NCI-H69 (cell line): ENCODE results near the gene PPIL1.

Experiments
- DNase-seq: peaks from one replicate; lab custom pipeline; 2025; lab: John Stamatoyannopoulos, UW

Gene PPIL1

DNA sequence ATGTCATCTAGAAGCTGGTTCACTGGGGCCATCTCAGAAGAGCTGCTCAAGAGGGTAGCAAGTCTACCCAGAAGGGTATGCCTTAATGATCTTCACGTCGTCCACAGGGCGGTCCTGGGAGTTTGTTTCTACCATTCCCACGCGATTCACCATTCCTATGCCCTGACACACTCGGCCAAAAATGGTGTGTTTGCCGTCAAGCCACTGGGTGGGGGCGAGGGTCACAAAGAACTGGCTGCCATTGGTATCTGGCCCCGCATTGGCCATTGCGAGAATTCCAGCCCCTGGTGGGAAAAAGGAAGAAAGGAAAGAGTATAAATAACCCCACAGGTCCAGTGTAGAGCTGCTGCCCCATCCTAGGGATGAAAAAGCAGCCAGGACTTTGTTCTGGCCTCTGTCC lies 18.9 kb downstream of the PPIL1 start:
- DNase-seq, result no peak

GRCh38 chr6:36853325-36853724 lies 21.3 kb downstream of the PPIL1 start:
- no peak for DNase-seq

DNA sequence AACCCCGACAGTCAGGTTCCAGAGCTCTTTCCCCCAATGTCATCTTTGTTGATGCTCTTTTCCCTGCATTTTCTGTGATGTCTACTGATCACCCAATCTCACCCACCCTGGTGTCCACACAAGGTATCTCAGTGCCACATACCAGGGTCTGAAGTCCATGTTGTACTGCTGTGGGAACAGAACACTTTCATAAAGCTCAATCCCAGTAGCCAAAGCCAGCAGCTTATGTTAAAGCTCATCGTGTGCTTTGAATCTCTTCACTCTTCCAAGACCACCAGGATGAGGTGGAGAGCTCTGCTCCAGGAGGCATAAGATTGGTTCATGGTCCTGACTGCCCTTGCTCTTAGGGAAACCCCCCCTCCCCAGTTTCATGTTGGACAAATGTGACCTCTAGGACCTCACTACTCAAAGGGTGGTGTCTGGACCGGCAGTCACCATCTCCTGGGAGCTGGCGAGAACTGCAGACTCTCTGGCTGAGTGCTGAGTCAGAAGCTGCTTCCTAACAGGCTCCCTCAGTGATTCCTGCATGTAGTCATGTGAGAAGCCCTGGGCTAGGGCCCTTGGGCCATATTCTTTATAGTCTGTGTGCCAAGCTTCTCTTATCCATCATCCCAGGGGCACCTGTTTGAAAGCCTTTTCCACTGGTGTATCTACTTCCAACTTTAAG lies 22.0 kb downstream of the PPIL1 start:
- DNase-seq, result no peak

DNA sequence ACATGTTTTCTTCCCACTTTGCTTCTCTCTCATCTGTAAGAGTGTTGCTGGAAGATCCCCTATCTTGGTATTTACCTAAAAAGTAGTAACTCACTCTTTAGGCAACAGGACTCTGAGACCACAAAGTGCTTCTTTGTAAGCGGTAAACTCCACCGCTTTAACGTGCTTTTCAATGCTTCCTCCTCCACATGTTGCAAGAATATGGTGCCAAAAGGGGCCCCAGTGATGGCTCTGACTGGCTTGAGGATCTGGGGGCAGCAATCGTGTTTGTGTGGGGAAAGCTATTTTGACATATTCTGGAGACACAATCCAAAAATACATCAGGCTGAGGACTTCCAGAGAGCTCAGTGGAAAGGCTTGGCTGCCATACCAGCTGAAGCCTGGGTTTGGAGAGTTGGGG lies 23.0 kb downstream of the PPIL1 start:
- no peak for DNase-seq

DNA sequence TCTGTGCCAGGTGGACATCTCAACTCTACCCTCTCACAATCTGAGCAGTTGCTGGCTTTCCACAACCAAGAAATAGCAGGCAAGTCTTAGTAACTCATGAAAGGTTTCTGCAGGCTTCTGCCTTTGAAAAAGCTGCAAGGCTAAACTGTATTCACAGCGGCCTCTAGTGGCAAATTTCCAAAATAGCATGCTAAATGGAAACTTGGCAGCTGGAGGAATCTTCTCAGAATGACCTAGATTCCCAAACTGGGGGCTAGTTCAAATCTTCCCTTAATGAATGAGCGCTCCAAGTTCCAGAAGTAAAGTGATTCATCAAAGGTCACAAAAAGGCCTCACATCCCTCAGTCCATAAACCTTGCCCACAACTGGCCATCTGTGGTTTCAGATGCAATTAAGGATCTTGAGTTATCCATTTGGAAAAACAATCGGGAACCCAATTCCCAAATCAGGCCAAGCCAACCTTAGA lies 23.4 kb downstream of the PPIL1 start:
- peak; percentile 81 for DNase-seq

DNA sequence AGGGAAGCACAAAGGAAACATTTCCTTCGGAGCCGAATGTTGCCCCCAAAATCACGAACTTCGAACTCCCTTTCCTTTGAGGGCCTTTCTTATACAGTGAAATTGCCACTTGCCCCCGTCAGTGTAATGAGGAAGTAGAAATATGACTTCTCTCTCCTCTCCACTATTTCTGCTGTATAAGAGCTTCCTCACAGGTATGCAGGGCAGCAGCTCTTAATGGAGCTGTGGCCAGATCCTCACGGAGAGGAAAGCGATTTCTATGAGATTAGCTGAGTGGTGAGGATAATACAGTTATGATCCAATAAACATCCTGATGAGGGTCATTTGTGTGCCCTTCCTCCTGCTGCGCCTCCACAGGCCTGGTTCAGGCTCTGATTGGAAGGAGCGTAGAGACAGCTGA lies 24.6 kb downstream of the PPIL1 start:
- DNase-seq, result no peak

DNA sequence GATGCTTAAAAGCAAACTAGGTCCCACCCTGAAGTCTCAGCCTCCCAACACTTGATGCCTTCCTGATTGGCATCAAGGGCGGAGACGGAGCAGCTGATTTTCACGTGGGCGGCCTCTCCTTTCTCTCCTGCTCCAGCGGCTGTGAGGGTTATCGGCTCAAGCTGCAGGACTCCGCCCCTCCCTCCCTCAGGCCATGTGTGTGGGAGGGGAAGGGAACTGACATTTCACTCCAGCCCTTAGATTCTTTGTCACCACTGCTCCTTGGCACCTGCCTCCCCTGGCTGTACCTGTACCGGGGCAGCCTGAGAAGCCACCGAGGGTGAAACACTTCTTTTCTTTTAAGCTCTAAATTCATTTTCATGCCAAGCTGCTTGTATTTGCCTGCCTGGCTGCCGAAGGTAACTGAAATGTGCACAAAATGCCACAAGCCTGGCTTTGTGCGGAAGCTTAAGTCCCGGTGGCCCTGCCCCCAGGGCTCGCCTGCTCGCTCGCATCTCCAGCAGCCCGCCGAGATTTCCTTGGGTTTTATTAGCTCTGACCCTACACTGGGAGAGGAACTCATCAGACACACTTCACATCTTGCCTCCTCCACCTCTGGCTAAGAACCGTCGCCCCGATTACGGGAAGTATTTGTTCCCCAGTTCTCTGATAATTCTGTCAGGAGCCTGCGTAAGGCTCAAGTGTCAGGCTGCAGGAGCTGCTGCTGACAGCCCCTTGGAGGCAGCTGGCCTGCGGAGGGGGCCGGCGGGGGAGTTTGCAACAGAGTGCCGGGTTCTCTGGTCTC lies 25.8 kb downstream of the PPIL1 start:
- DNase-seq, result peak; percentile 80

GRCh38 chr6:36847991-36848390 lies 26.6 kb downstream of the PPIL1 start:
- no peak for DNase-seq

GRCh38 chr6:36847152-36847551 lies 27.5 kb downstream of the PPIL1 start:
- DNase-seq, result no peak

GRCh38 chr6:36845233-36845632 lies 29.4 kb downstream of the PPIL1 start:
- DNase-seq, result no peak

DNA sequence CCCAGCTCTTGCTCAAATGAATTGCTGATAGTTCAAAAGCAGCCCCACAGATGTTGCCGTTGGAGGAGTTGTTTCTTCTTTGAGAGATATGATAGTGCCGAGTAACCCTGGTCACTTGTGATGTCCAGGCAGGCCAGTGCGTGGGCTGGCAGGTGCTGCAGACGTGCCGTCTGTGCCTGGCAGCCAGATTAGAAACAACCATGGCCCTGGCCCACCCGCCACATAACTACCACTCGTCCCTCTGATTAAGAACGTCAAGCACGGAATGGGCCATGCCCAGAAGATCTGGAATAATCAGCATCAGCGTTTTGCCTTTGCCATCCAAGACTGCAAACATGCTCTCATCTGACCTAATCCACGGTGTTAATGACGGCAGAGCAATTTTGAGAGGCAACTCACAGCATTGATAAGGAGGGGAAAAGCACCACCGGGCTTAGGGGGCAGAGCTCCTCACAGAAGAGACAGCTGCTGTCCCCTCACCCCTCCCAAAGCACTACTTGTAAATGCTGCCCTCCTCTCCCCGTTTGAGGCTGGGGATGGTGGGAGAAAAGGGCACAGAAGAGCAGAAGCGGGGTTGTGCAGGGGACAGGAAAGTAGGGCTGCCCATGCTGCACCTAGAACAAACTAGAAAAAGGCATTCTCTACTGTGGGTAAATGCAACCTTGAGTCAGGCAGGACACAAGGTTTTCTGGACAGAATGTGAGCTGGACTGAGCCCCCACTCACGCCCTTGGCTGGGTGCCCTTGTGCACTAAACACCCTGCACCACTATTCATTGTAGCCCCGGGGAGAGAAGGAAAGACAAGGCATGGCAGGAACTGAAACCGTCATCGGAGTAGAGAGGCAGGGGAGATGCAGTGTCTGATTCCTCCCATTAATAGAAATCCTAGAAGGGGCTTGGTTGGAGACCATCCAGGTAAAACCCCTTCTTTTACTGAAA lies 30.1 kb downstream of the PPIL1 start:
- no peak for DNase-seq

DNA sequence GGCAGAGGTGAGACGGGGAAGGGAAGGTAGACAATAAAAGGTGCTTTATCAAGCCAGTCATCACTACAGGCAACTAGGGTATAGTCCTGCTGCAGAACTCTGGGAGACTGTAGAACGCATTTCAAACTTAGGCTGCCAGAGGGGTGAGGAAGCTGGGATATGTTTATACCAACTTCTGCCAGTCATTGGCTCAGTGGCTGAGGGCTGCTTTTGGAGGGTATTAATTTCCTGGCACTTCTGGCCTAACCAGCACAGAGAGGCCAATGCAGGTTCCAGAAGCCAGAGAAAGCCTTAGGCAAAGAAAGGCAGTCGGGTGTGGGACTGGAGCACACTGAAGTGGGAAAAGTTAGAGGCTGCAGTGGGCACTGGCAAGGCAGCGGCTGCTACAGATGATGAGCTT lies 31.4 kb downstream of the PPIL1 start:
- DNase-seq, result no peak

- no peak for DNase-seq
These were observed 32.8 kb downstream of the PPIL1 start for GRCh38 chr6:36841756-36842155.

- no peak for DNase-seq
These were observed 33.9 kb downstream of the PPIL1 start for GRCh38 chr6:36840432-36841403.

GRCh38 chr6:36839749-36840431 lies 34.7 kb downstream of the PPIL1 start:
- peak; percentile 80 for DNase-seq

- DNase-seq, result peak; percentile 69
These were observed 35.5 kb downstream of the PPIL1 start, which contains the start of gene CPNE5 for GRCh38 chr6:36838896-36839748. Gene CPNE5 (minus strand): TSS chr6:36839444. CDS start chr6:36839377, 67 bp downstream.

GRCh38 chr6:36837686-36838085 lies 36.9 kb downstream of the PPIL1 start:
- no peak for DNase-seq

- DNase-seq, result no peak
These were observed 37.6 kb downstream of the PPIL1 start for GRCh38 chr6:36837022-36837339.

GRCh38 chr6:36836111-36837021 lies 38.2 kb downstream of the PPIL1 start:
- peak; percentile 59 for DNase-seq
